CD4-positive, alpha-beta T cell (primary cell): ENCODE results near the gene HES2. TPM values are rescaled to one million over a fixed set of nuclear protein-coding genes. Genes with fewer than 3 reads are reported as not detected.

Source experiments
- ATAC-seq: fragments of 200-7000 bp; cut with Tn5 transposase; one replicate; pipeline ENCODE4 v1.10.0; 2022; ENCODE audit warnings: mild to moderate bottlenecking; ENCODE audit not compliant: poor library complexity
- CTCF ChIA-PET: fragments of 350-600 bp; sonication (Branson Sonifier 250); formaldehyde crosslinking; loops from one replicate; lab custom pipeline; 2021; ENCODE audit warnings: antibody characterized with exemption, inconsistent platforms; lab: Charles Lee
- POLR2A ChIA-PET: fragments of 350-600 bp; sonication (Branson Sonifier 250); formaldehyde crosslinking; loops from one replicate; lab custom pipeline; 2021; ENCODE audit warnings: antibody characterized with exemption, inconsistent platforms; lab: Charles Lee
- DNase-seq, 14 experiments: peaks; one replicate each; pipeline ENCODE4 v3.0.0-alpha.2; 2013 to 2020; ENCODE audit warnings: mixed read lengths in 2 of 14
- H3K27ac ChIP-seq, 2 donors: one replicate each; pipeline versions ENCODE4 v1.5.1 to v1.7.0; 2013; ENCODE audit warnings: low read length in 2 of 2, low read depth in 1 of 2, mild to moderate bottlenecking in 1 of 2
- H3K27me3 ChIP-seq, 2 experiments: 1 replicate in 1 of 2; 2 replicates in 1 of 2; pipeline versions ENCODE4 v1.6.1 to v1.7.0; 2013; ENCODE audit warnings: low read length in 2 of 2, control low read depth in 1 of 2, mild to moderate bottlenecking in 1 of 2, moderate library complexity in 1 of 2; ENCODE audit not compliant: insufficient read depth in 2 of 2, control insufficient read depth in 1 of 2
- H3K36me3 ChIP-seq: one replicate; pipeline ENCODE4 v1.6.1; 2013; ENCODE audit warnings: low read length, control low read depth; ENCODE audit not compliant: insufficient read depth
- H3K4me1 ChIP-seq: one replicate; pipeline ENCODE4 v1.6.1; 2013; ENCODE audit warnings: low read length, control low read depth; ENCODE audit not compliant: insufficient read depth
- H3K4me3 ChIP-seq: one replicate; pipeline ENCODE4 v1.5.1; 2013; ENCODE audit warnings: mild to moderate bottlenecking, low read length, moderate library complexity
- H3K9me3 ChIP-seq, 2 experiments: 1 replicate in 1 of 2; 2 replicates in 1 of 2; pipeline versions ENCODE4 v1.6.1 to v1.7.0; 2013; ENCODE audit warnings: low read length in 2 of 2, mild to moderate bottlenecking in 2 of 2, control low read depth in 1 of 2, moderate library complexity in 1 of 2; ENCODE audit not compliant: control insufficient read depth in 1 of 2, insufficient read depth in 1 of 2
- H3K27ac Mint-ChIP-seq: one replicate; pipeline ENCODE4 v1.8.0; 2020; ENCODE audit warnings: mixed read lengths
- H3K27me3 Mint-ChIP-seq: one replicate; pipeline ENCODE4 v1.8.0; 2021; ENCODE audit warnings: mixed read lengths
- H3K36me3 Mint-ChIP-seq: one replicate; pipeline ENCODE4 v1.8.0; 2021; ENCODE audit warnings: low read depth, mixed read lengths
- H3K4me1 Mint-ChIP-seq: one replicate; pipeline ENCODE4 v1.8.0; 2021; ENCODE audit warnings: low read depth, mixed read lengths
- H3K4me3 Mint-ChIP-seq: one replicate; pipeline ENCODE4 v1.8.0; 2020; ENCODE audit warnings: mild to moderate bottlenecking, mixed read lengths
- H3K9me3 Mint-ChIP-seq: one replicate; pipeline ENCODE4 v1.8.0; 2020; ENCODE audit warnings: mixed read lengths
- CTCF ChIP-seq: fragments of 200-600 bp; IDR thresholded peaks from one replicate; pipeline ENCODE4 v1.8.0; 2022; ENCODE audit warnings: antibody characterized with exemption, mild to moderate bottlenecking
- intact Hi-C, 2 experiments: fragments of 100-400 bp; cut with DNase I in 1 of 2; cut with micrococcal nuclease in 1 of 2; formaldehyde crosslinking; loops; one replicate each; pipeline versions ENCODE4 v1.15.1 to v1.9.0; 2023 to 2025; cut with DNase I, micrococcal nuclease
- total RNA-seq, 174 experiments: library from RNA in 2 of 174; stranded (reverse) in 2 of 174; gene quantifications; one replicate each; pipeline ENCODE4 v1.2.3 and lab custom pipeline; 2021 to 2026

The HES2 gene
- total RNA-seq, 2 experiments from 2014 or later, result not detected

- no peak overlapping the region for H3K4me3 Mint-ChIP-seq
- TF ChIP-seq CTCF, result peak; percentile 39
- Histone ChIP-seq H3K4me3 (no peak overlapping the region), H3K9me3 (peaks cover 0 to 22% of the 10 kb centered on the region in 2 experiments), H3K27me3 (peaks cover 41 to 55% of the 10 kb centered on the region in 2 experiments), H3K36me3 (no peaks in the 10 kb centered on the region), H3K4me1 (peaks cover 51% of the 10 kb centered on the region), H3K27ac (no peak overlapping the region)
- peaks cover 27% of the 10 kb centered on the region for H3K4me1 Mint-ChIP-seq
- ChIA-PET POLR2A (interaction anchor here (7.2 kb wide), 1 partner anchor 15 kb away, joined by 61 read pairs; no protein-coding TSS in a partner anchor), CTCF (interaction anchor here (0.6 to 5.1 kb wide), 2 partner anchors 15 to 19 kb away, joined by 3 to 34 read pairs; partner anchors contain the start of gene TNFRSF25)
- no peaks in the 10 kb centered on the region for H3K36me3 Mint-ChIP-seq
- peak; percentile 16 for ATAC-seq
- DNase-seq, result peak in 10 of 14 experiments; percentile 35 to 71 (median 44)
- intact Hi-C loops, result no loop called here
- peaks cover 47% of the 10 kb centered on the region for H3K27me3 Mint-ChIP-seq
- H3K27ac Mint-ChIP-seq, result no peak overlapping the region
- no peaks in the 10 kb centered on the region for H3K9me3 Mint-ChIP-seq
Measured at GRCh38 chr1:6445062-6445763, 25.5 kb upstream of the HES2 start.

- Mint-ChIP-seq H3K27me3 (peaks cover 41% of the 10 kb centered on the region), H3K4me1 (peaks cover 22% of the 10 kb centered on the region), H3K9me3 (no peaks in the 10 kb centered on the region), H3K27ac (no peak overlapping the region), H3K4me3 (no peak overlapping the region), H3K36me3 (no peaks in the 10 kb centered on the region)
- POLR2A ChIA-PET, result no interaction called here
- peaks cover 0 to 22% of the 10 kb centered on the region in 2 experiments for H3K9me3 ChIP-seq
- TF ChIP-seq CTCF, result no peak
- CTCF ChIA-PET, result no interaction called here
- H3K27ac ChIP-seq, result no peak overlapping the region
- no peak for DNase-seq
- ATAC-seq, result no peak
- no peak overlapping the region for H3K4me3 ChIP-seq
- H3K36me3 ChIP-seq, result no peaks in the 10 kb centered on the region
- intact Hi-C loops, result loop anchor here in 1 of 2 experiments (5.0 kb wide), 1 partner anchor 33 kb away; no protein-coding TSS in a partner anchor
- peaks cover 35 to 46% of the 10 kb centered on the region in 2 experiments for H3K27me3 ChIP-seq
- H3K4me1 ChIP-seq, result peaks cover 48% of the 10 kb centered on the region
Measured at GRCh38 chr1:6444377-6444776, 24.7 kb upstream of the HES2 start.

- peaks cover 39% of the 10 kb centered on the region for H3K27me3 Mint-ChIP-seq
- intact Hi-C loops, result loop anchor here in 1 of 2 experiments (5.0 kb wide), 1 partner anchor 34 kb away; no protein-coding TSS in a partner anchor
- no peak overlapping the region for H3K27ac ChIP-seq
Measured at GRCh38 chr1:6443339-6444115, 23.8 kb upstream of the HES2 start.

More at GRCh38 chr1:6443339-6444115, 23.8 kb upstream of the HES2 start:
- peaks cover 41% of the 10 kb centered on the region for H3K4me1 ChIP-seq
- no peak overlapping the region for H3K27ac Mint-ChIP-seq
- no peaks in the 10 kb centered on the region for H3K36me3 Mint-ChIP-seq
- H3K9me3 ChIP-seq, result peaks cover 0 to 22% of the 10 kb centered on the region in 2 experiments
- H3K36me3 ChIP-seq, result no peaks in the 10 kb centered on the region
- peaks cover 20% of the 10 kb centered on the region for H3K4me1 Mint-ChIP-seq
- POLR2A ChIA-PET, result interaction anchor here (1.0 kb wide), 1 partner anchor 12 kb away, joined by 3 read pairs; no protein-coding TSS in a partner anchor
- DNase-seq (no peak), ATAC-seq (no peak)
- H3K4me3 ChIP-seq, result no peak overlapping the region
- no peak for TF ChIP-seq CTCF
- no peak overlapping the region for H3K4me3 Mint-ChIP-seq
- CTCF ChIA-PET, result no interaction called here
- no peaks in the 10 kb centered on the region for H3K9me3 Mint-ChIP-seq
- peaks cover 32 to 42% of the 10 kb centered on the region in 2 experiments for H3K27me3 ChIP-seq
